SU-DHL-6 (cell line): ENCODE results near the gene DGUOK.

Source experiments
- H2AFZ ChIP-seq: fragments of 200-600 bp; sonication (generic); 2 replicates; pipeline ENCODE4 v1.6.1; 2014; ENCODE audit warnings: low read depth, mild to moderate bottlenecking, moderate library complexity, mixed read lengths, antibody characterized with exemption, low read length; ENCODE audit not compliant: severe bottlenecking
- H3F3A ChIP-seq: fragments of 200-600 bp; shearing (Covaris generic); 2 replicates; pipeline ENCODE4 v1.6.0; 2016; ENCODE audit warnings: antibody characterized with exemption, mild to moderate bottlenecking; ENCODE audit not compliant: insufficient read depth
- H3K27ac ChIP-seq: fragments of 200-600 bp; sonication (generic); 2 replicates; pipeline ENCODE4 v1.5.1; 2016; ENCODE audit warnings: low read depth, mild to moderate bottlenecking, low read length, moderate library complexity, mixed read lengths
- H3K27me3 ChIP-seq: fragments of 200-600 bp; sonication (generic), shearing (Covaris generic); 2 replicates; pipeline ENCODE4 v1.6.0; 2014; ENCODE audit warnings: mild to moderate bottlenecking, low read length
- H3K36me3 ChIP-seq: fragments of 200-600 bp; sonication (generic); 2 replicates; pipeline ENCODE4 v1.6.1; 2014; ENCODE audit warnings: mild to moderate bottlenecking, low read length, mixed read lengths
- H3K4me2 ChIP-seq: fragments of 300-600, 200-600 bp; shearing (Covaris generic), sonication (generic); 2 replicates; pipeline ENCODE4 v1.6.0; 2014; ENCODE audit warnings: low read length, low read depth, mild to moderate bottlenecking; ENCODE audit not compliant: poor library complexity, severe bottlenecking
- H3K4me3 ChIP-seq: fragments of 200-600 bp; sonication (generic); 2 replicates; pipeline ENCODE4 v1.5.1; 2014; ENCODE audit warnings: antibody characterized with exemption, low read length, mild to moderate bottlenecking, mixed read lengths; ENCODE audit not compliant: insufficient read depth, poor library complexity, severe bottlenecking
- H3K79me2 ChIP-seq: fragments of 200-600 bp; sonication (generic); 2 replicates; pipeline ENCODE4 v1.6.1; 2014; ENCODE audit warnings: mild to moderate bottlenecking, low read length, moderate library complexity; ENCODE audit not compliant: insufficient read depth
- H3K9ac ChIP-seq: fragments of 200-600 bp; sonication (generic); 2 replicates; pipeline ENCODE4 v1.7.0; 2014; ENCODE audit warnings: mild to moderate bottlenecking, low read length
- H3K9me2 ChIP-seq: fragments of 200-600 bp; sonication (generic); replicated peaks from 2 replicates; pipeline ENCODE4 v1.6.1; 2014; ENCODE audit warnings: low read length; ENCODE audit not compliant: insufficient read depth
- H3K9me3 ChIP-seq: fragments of 200-600 bp; sonication (generic); 2 replicates; pipeline ENCODE4 v1.6.1; 2014; ENCODE audit warnings: low read length, mixed read lengths; ENCODE audit not compliant: insufficient read depth
- H4K20me1 ChIP-seq: fragments of 200-600 bp; sonication (generic); 2 replicates; pipeline ENCODE4 v1.6.1; 2014; ENCODE audit warnings: low read depth, mild to moderate bottlenecking, antibody characterized with exemption, low read length, moderate library complexity, mixed read lengths
- CTCF ChIP-seq: fragments of 200-600 bp; sonication (generic); IDR thresholded peaks from one replicate; pipeline ENCODE4 v1.5.1; 2017; ENCODE audit warnings: antibody characterized with exemption, mild to moderate bottlenecking, low read length, moderate library complexity; ENCODE audit not compliant: insufficient read depth, poor library complexity, severe bottlenecking
- EZH2phosphoT487 ChIP-seq: fragments of 200-600 bp; sonication (generic), shearing (Covaris generic); conservative IDR thresholded peaks from 2 replicates; pipeline ENCODE4 v1.6.1; 2018; ENCODE audit warnings: mild to moderate bottlenecking, antibody characterized with exemption, low read length, moderate library complexity, mixed read lengths

The DGUOK gene

GRCh38 chr2:73917696-73918207 lies 8.9 kb upstream of the DGUOK start:
- Histone ChIP-seq H3K4me2 (no peak overlapping the region), H3K4me3 (no peak overlapping the region), H3F3A (0 out of 2 replicates have a peak, but pooled peaks cover 5% of the 10 kb centered on the region), H3K9ac (no peak overlapping the region), H3K36me3 (no peaks in the 10 kb centered on the region), H3K79me2 (no peaks in the 10 kb centered on the region), H2AFZ (no peak overlapping the region), H3K27me3 (no peaks in the 10 kb centered on the region), H3K9me3 (no peaks in the 10 kb centered on the region), H4K20me1 (no peaks in the 10 kb centered on the region), H3K9me2 (no peaks in the 10 kb centered on the region), H3K27ac (no peak overlapping the region)
- TF ChIP-seq CTCF (no peak), EZH2phosphoT487 (no peak)

- H3K79me2 ChIP-seq, result no peaks in the 10 kb centered on the region
- H3K4me3 ChIP-seq, result no peak overlapping the region
- H2AFZ ChIP-seq, result no peak overlapping the region
- H3K9me2 ChIP-seq, result no peaks in the 10 kb centered on the region
- no peak overlapping the region for H3K4me2 ChIP-seq
- H3K36me3 ChIP-seq, result no peaks in the 10 kb centered on the region
- 0 out of 2 replicates have a peak, but pooled peaks cover 5% of the 10 kb centered on the region for H3F3A ChIP-seq
- no peaks in the 10 kb centered on the region for H3K27me3 ChIP-seq
- H3K9me3 ChIP-seq, result no peaks in the 10 kb centered on the region
- H3K9ac ChIP-seq, result no peak overlapping the region
- no peak for TF ChIP-seq EZH2phosphoT487
- no peak for TF ChIP-seq CTCF
- no peaks in the 10 kb centered on the region for H4K20me1 ChIP-seq
- no peak overlapping the region for H3K27ac ChIP-seq
Observed at GRCh38 chr2:73918856-73919255, 7.8 kb upstream of the DGUOK start.

- Histone ChIP-seq H3K36me3 (no peaks in the 10 kb centered on the region), H3K9me2 (no peaks in the 10 kb centered on the region), H3F3A (0 out of 2 replicates have a peak, but pooled peaks cover 7% of the 10 kb centered on the region), H3K79me2 (no peaks in the 10 kb centered on the region), H4K20me1 (no peaks in the 10 kb centered on the region), H3K27me3 (no peaks in the 10 kb centered on the region), H3K9ac (no peak overlapping the region), H2AFZ (no peak overlapping the region), H3K4me2 (no peak overlapping the region), H3K27ac (no peak overlapping the region), H3K9me3 (no peaks in the 10 kb centered on the region), H3K4me3 (no peak overlapping the region)
- TF ChIP-seq CTCF, result no peak
- no peak for TF ChIP-seq EZH2phosphoT487
Observed at GRCh38 chr2:73919596-73920228, 7.0 kb upstream of the DGUOK start.
